Small intestine (tissue), 7 donors: Measurements from ENCODE around the gene ABCA10. TPM values are rescaled to one million over a fixed set of nuclear protein-coding genes. Genes with fewer than 3 reads are reported as not detected.

Source experiments
- DNase-seq, 2 donors: peaks; one replicate each; pipeline versions ENCODE4 v3.0.0 to v3.0.0-alpha.2; 2013
- FAIRE-seq: peaks from 2 replicates; lab custom pipeline; 2012; peaks lifted over from hg19 to GRCh38; lab: Jason Lieb, UNC
- H3K27ac ChIP-seq, 3 donors: one replicate each; pipeline ENCODE4 v1.5.1; 2013; ENCODE audit warnings: low read length in 2 of 3, mild to moderate bottlenecking in 2 of 3, control low read depth in 1 of 3, inconsistent platforms in 1 of 3, low read depth in 1 of 3, moderate library complexity in 1 of 3
- H3K27me3 ChIP-seq, 3 donors: one replicate each; pipeline ENCODE4 v1.6.1; 2013; ENCODE audit warnings: low read length in 3 of 3, inconsistent platforms in 1 of 3; ENCODE audit not compliant: control insufficient read depth in 3 of 3, insufficient read depth in 3 of 3
- H3K36me3 ChIP-seq, 3 donors: one replicate each; pipeline ENCODE4 v1.6.1; 2013; ENCODE audit warnings: low read length in 3 of 3, inconsistent platforms in 1 of 3, low read depth in 1 of 3, mild to moderate bottlenecking in 1 of 3, moderate library complexity in 1 of 3; ENCODE audit not compliant: control insufficient read depth in 3 of 3, insufficient read depth in 2 of 3
- H3K4me1 ChIP-seq, 3 donors: one replicate each; pipeline ENCODE4 v1.6.1; 2013; ENCODE audit warnings: low read length in 2 of 3, inconsistent platforms in 1 of 3, low read depth in 1 of 3, mild to moderate bottlenecking in 1 of 3, moderate library complexity in 1 of 3; ENCODE audit not compliant: control insufficient read depth in 3 of 3, insufficient read depth in 2 of 3
- H3K4me3 ChIP-seq, 3 donors: one replicate each; pipeline ENCODE4 v1.5.1; 2013; ENCODE audit warnings: low read length in 3 of 3, control low read depth in 1 of 3, inconsistent platforms in 1 of 3, low read depth in 1 of 3, mild to moderate bottlenecking in 1 of 3, moderate library complexity in 1 of 3
- H3K9me3 ChIP-seq, 2 donors: one replicate each; pipeline ENCODE4 v1.6.1; 2013; ENCODE audit warnings: low read depth in 1 of 2, low read length in 1 of 2; ENCODE audit not compliant: control insufficient read depth in 2 of 2, insufficient read depth in 1 of 2
- WGBS, 3 donors: extraction: QIAGEN DNeasy Blood & Tissue Kit; methylation state at CpG; one replicate each; pipeline ENCODE4 v1.1.7; 2013; 5-methylcytosine and 5-hydroxymethylcytosine counted together
- polyA plus RNA-seq, 4 donors: library from polyadenylated mRNA; stranded (reverse) in 3 of 4; unstranded in 1 of 4; fragments of 200-250 nt in 3 of 4; fragments of 120-200 nt in 1 of 4; gene quantifications; one replicate each; pipeline versions ENCODE4 v1.2.1 to v1.2.3, GENCODE V29; 2013
- donor health status: healthy with polysubstance abuse.
- donor health status: control.
- donor health status: control.
- donor health status: Bipolar disorder and iron deficiency.
- donor health status: healthy.

ABCA10 gene
- polyA plus RNA-seq, 4 donors, result 2.4 to 21.0 (median 7.2) TPM

- peaks cover 0 to 4% (median 2%) of the 10 kb centered on the region in 3 donors for H3K36me3 ChIP-seq
- H3K4me3 ChIP-seq, result no peak overlapping the region
- no peaks in the 10 kb centered on the region for H3K9me3 ChIP-seq
- no peak for FAIRE-seq
- no peaks in the 10 kb centered on the region for H3K27me3 ChIP-seq
- no peak overlapping the region for H3K27ac ChIP-seq
- no peak for DNase-seq
- no peaks in the 10 kb centered on the region for H3K4me1 ChIP-seq
- 82 to 91% (median 85%) methylated on average over 2 of the region's 2 CpGs for WGBS, 3 donors
These were observed 39.8 kb downstream of the ABCA10 start for GRCh38 chr17:69188796-69189195.

- Histone ChIP-seq H3K4me3 (no peak overlapping the region), H3K4me1 (no peaks in the 10 kb centered on the region), H3K36me3 (peaks cover 0 to 6% (median 2%) of the 10 kb centered on the region in 3 donors), H3K27ac (no peak overlapping the region), H3K9me3 (no peaks in the 10 kb centered on the region), H3K27me3 (no peaks in the 10 kb centered on the region)
- DNase-seq (no peak), FAIRE-seq (no peak)
- WGBS, 3 donors, result 76 to 81% (median 77%) methylated on average over 1 of the region's 1 CpG
These were observed 40.6 kb downstream of the ABCA10 start for GRCh38 chr17:69188064-69188463.

- Histone ChIP-seq H3K9me3 (no peaks in the 10 kb centered on the region), H3K36me3 (peaks cover 0 to 6% (median 0%) of the 10 kb centered on the region in 3 donors), H3K4me1 (no peaks in the 10 kb centered on the region), H3K27me3 (no peaks in the 10 kb centered on the region), H3K4me3 (no peak overlapping the region), H3K27ac (no peak overlapping the region)
- FAIRE-seq (no peak), DNase-seq (no peak)
These were observed 41.3 kb downstream of the ABCA10 start for GRCh38 chr17:69187294-69187693.

GRCh38 chr17:69179227-69179952 lies 49.2 kb downstream of the ABCA10 start:
- Histone ChIP-seq H3K4me3 (no peak overlapping the region), H3K36me3 (peaks cover 0 to 6% (median 0%) of the 10 kb centered on the region in 3 donors), H3K4me1 (peaks cover 0 to 4% (median 2%) of the 10 kb centered on the region in 3 donors), H3K27ac (no peak overlapping the region), H3K9me3 (no peaks in the 10 kb centered on the region), H3K27me3 (no peaks in the 10 kb centered on the region)
- WGBS, 3 donors, result 58 to 66% (median 60%) methylated on average over 4 of the region's 4 CpGs
- DNase-seq, result peak; percentile 17 to 40
- FAIRE-seq, result no peak

GRCh38 chr17:69176457-69176795 lies 52.2 kb downstream of the ABCA10 start:
- Histone ChIP-seq H3K9me3 (no peaks in the 10 kb centered on the region), H3K27ac (no peak overlapping the region), H3K27me3 (no peaks in the 10 kb centered on the region), H3K4me3 (no peak overlapping the region), H3K4me1 (peaks cover 0 to 4% (median 2%) of the 10 kb centered on the region in 3 donors), H3K36me3 (no peaks in the 10 kb centered on the region)
- no peak for FAIRE-seq
- no peak for DNase-seq
- WGBS, 3 donors, result 89 to 97% (median 92%) methylated on average over 1 of the region's 1 CpG

GRCh38 chr17:69175625-69176456 lies 52.8 kb downstream of the ABCA10 start:
- no peak for FAIRE-seq
- H3K27ac ChIP-seq, result no peak overlapping the region
- H3K9me3 ChIP-seq, result no peaks in the 10 kb centered on the region
- no peak overlapping the region for H3K4me3 ChIP-seq
- no peaks in the 10 kb centered on the region for H3K36me3 ChIP-seq
- WGBS, 3 donors, result 78 to 85% (median 83%) methylated on average over 4 of the region's 4 CpGs
- peak in 1 of 2 donors; percentile 34 for DNase-seq
- peaks cover 0 to 4% (median 2%) of the 10 kb centered on the region in 3 donors for H3K4me1 ChIP-seq
- no peaks in the 10 kb centered on the region for H3K27me3 ChIP-seq

- DNase-seq (peak in 1 of 2 donors; percentile 47), FAIRE-seq (no peak)
- H3K4me3 ChIP-seq, result no peak overlapping the region
- no peaks in the 10 kb centered on the region for H3K36me3 ChIP-seq
- no peaks in the 10 kb centered on the region for H3K9me3 ChIP-seq
- no peaks in the 10 kb centered on the region for H3K27me3 ChIP-seq
- WGBS, 3 donors, result 12 to 69% (median 42%) methylated on average over 4 of the region's 4 CpGs
- peaks cover 0 to 4% (median 2%) of the 10 kb centered on the region in 3 donors for H3K4me1 ChIP-seq
- no peak overlapping the region for H3K27ac ChIP-seq
These were observed 53.4 kb downstream of the ABCA10 start for GRCh38 chr17:69175262-69175624.

GRCh38 chr17:69173118-69173517 lies 55.5 kb downstream of the ABCA10 start:
- Histone ChIP-seq H3K27ac (no peak overlapping the region), H3K27me3 (no peaks in the 10 kb centered on the region), H3K4me3 (no peak overlapping the region), H3K9me3 (no peaks in the 10 kb centered on the region), H3K36me3 (no peaks in the 10 kb centered on the region), H3K4me1 (no peaks in the 10 kb centered on the region)
- no peak for FAIRE-seq
- 60 to 87% (median 67%) methylated on average over 2 of the region's 2 CpGs for WGBS, 3 donors
- no peak for DNase-seq
